OCI-LY3 (cell line): Measurements from ENCODE around the gene IMMP2L.

Experiments
- CTCF ChIP-seq: fragments of 200-600, 300-600 bp; sonication (generic); IDR thresholded peaks from 2 replicates; pipeline ENCODE4 v1.5.1; 2014; ENCODE audit warnings: antibody characterized with exemption, low read length, low read depth
- EZH2phosphoT487 ChIP-seq: fragments of 200-600 bp; shearing (Covaris generic); IDR thresholded peaks from 2 replicates; pipeline ENCODE4 v1.6.1; 2018; ENCODE audit warnings: antibody characterized with exemption, mixed run types, low read depth

GRCh38 chr7:111026343-111026742, 535.9 kb downstream of the IMMP2L start:
- TF ChIP-seq CTCF (no peak), EZH2phosphoT487 (no peak)
